Esophagus muscularis mucosa (tissue), 4 donors: ENCODE results near the gene MTRF1. TPM values are rescaled to one million over a fixed set of nuclear protein-coding genes. Genes with fewer than 3 reads are reported as not detected.

ENCODE experiments used
- DNase-seq: peaks from one replicate; pipeline ENCODE4 v3.0.0-alpha.2; 2017; ENCODE audit errors: extremely low spot score
- H3K27ac ChIP-seq, 4 donors: fragments of 200-600 bp; sonication (generic); replicated peaks in 1 of 4; 1 replicate in 3 of 4; 2 replicates in 1 of 4; pipeline ENCODE4 v1.5.1; 2016 to 2019; ENCODE audit warnings: mild to moderate bottlenecking in 1 of 4
- H3K27me3 ChIP-seq, 4 donors: fragments of 200-600 bp; sonication (generic); one replicate each; pipeline versions ENCODE4 v1.5.1 to v1.6.0; 2016 to 2019
- H3K36me3 ChIP-seq, 4 donors: fragments of 200-600 bp; sonication (generic); one replicate each; pipeline ENCODE4 v1.5.1; 2016 to 2019
- H3K4me1 ChIP-seq, 4 donors: fragments of 200-600 bp; sonication (generic); one replicate each; pipeline ENCODE4 v1.5.1; 2016 to 2019
- H3K4me3 ChIP-seq, 4 donors: fragments of 200-600 bp; sonication (generic); 1 replicate in 2 of 4; 2 replicates in 2 of 4; pipeline ENCODE4 v1.5.1; 2016 to 2019; ENCODE audit warnings: mild to moderate bottlenecking in 4 of 4, moderate library complexity in 1 of 4
- H3K9me3 ChIP-seq, 4 donors: fragments of 200-600 bp; sonication (generic); 1 replicate in 3 of 4; 2 replicates in 1 of 4; pipeline ENCODE4 v1.5.1; 2016 to 2019
- CTCF ChIP-seq, 3 experiments: fragments of 200-600 bp in 2 of 3; fragments of 450-650 bp in 1 of 3; sonication (generic) in 2 of 3; IDR thresholded peaks; one replicate each; pipeline ENCODE4 v1.5.1; 2017 to 2019; ENCODE audit warnings: antibody characterized with exemption in 3 of 3, mild to moderate bottlenecking in 2 of 3, moderate library complexity in 1 of 3
- EP300 ChIP-seq: sonication (generic); formaldehyde crosslinking; IDR thresholded peaks from one replicate; pipeline ENCODE4 v1.6.1; 2017; ENCODE audit warnings: antibody characterized with exemption
- POLR2A ChIP-seq: fragments of 450-650 bp; IDR thresholded peaks from one replicate; pipeline ENCODE4 v1.6.1; 2017; ENCODE audit warnings: antibody characterized with exemption, moderate library complexity, mild to moderate bottlenecking, low read depth
- POLR2AphosphoS5 ChIP-seq, 2 donors: sonication (generic); formaldehyde crosslinking; IDR thresholded peaks; one replicate each; pipeline ENCODE4 v1.6.1; 2017; ENCODE audit warnings: antibody characterized with exemption in 2 of 2
- WGBS: methylation state at CpG from one replicate; pipeline ENCODE4 v1.1.5; 2018; 5-methylcytosine and 5-hydroxymethylcytosine counted together
- intact Hi-C: fragments of 100-400 bp; cut with DNase I; formaldehyde crosslinking; loops from one replicate; pipeline ENCODE4 v1.15.1; 2023
- total RNA-seq, 4 donors: library from RNA; depleted of rRNA; stranded (reverse); fragments of >200 nt; gene quantifications; one replicate each; pipeline versions ENCODE4 v1.1.0 to v1.2.1, GENCODE V29; 2016

MTRF1 gene
- total RNA-seq, 4 donors from 2014 or later: 6.4 to 18.7 (median 8.9) TPM

DNA sequence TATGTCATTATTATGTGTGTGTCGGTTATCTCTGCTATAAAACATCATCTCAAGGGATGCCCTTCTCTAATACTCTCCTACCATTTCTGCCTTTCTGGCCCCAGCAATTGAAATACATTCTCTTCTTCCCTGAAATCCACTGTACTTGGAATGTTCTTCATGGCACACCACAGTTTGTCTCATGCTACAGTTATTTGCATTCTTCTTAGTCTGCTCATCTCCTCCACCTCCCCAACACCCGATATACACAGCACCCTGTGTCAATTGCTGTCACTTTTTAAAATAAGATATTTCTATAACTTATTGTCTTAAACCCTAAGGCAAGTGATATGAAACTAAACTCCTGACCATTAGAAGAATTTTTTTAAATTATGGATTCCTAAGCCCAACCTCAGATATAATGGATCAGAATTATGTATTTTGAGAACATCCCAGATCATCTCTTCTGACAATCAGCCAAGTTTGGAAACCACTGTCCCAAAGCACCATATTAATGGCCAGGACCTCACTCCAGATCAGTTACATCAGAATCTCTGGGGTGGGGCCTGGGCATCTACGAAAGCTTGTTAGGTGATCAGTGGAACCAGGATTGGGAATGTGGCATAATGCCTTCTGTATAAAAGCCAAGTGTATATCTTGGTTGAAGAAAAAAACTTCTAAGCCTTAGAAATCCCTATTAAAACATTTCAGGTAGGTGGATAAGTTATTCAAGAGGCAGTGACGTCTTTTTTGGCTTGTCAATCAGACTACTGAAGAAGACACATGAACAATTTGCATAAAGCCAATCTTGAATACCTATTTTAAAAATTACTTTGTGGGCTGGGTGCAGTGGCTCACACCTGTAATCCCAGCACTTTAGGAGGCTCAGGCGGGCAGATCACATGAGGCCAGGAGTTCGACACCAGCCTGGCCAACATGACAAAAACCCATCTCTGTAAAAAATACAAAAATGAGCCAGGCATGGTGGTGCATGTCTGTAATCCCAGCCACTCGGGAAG, 39.0 kb downstream of the MTRF1 start:
- Histone ChIP-seq H3K4me3 (no peak overlapping the region), H3K27me3 (no peaks in the 10 kb centered on the region), H3K9me3 (no peaks in the 10 kb centered on the region), H3K36me3 (peaks cover 0 to 39% (median 24%) of the 10 kb centered on the region in 4 donors), H3K4me1 (no peaks in the 10 kb centered on the region), H3K27ac (no peak overlapping the region)
- intact Hi-C loops: loop anchor here (5.0 kb wide), 1 partner anchor 152 kb away; no protein-coding TSS in a partner anchor
- no peak for DNase-seq
- TF ChIP-seq POLR2A (no peak), CTCF (IDR thresholded peaks at IDR 0.05) (no peak), POLR2AphosphoS5 (IDR thresholded peaks at IDR 0.05) (no peak), EP300 (no peak)
- WGBS: 78% methylated on average over 7 of the region's 7 CpGs

GRCh38 chr13:41222259-41222852, 41.0 kb downstream of the MTRF1 start:
- Histone ChIP-seq H3K9me3 (no peaks in the 10 kb centered on the region), H3K27me3 (no peaks in the 10 kb centered on the region), H3K4me3 (no peak overlapping the region), H3K27ac (no peak overlapping the region), H3K4me1 (no peaks in the 10 kb centered on the region), H3K36me3 (peaks cover 0 to 41% (median 24%) of the 10 kb centered on the region in 4 donors)
- TF ChIP-seq POLR2AphosphoS5 (IDR thresholded peaks at IDR 0.05) (no peak), CTCF (IDR thresholded peaks at IDR 0.05) (peak; percentile 73 to 86 (median 84))
- 49% methylated on average over 6 of the region's 6 CpGs for WGBS
- intact Hi-C loops: loop anchor here (5.0 kb wide), 1 partner anchor 150 kb away; no protein-coding TSS in a partner anchor
- DNase-seq: no peak

DNA sequence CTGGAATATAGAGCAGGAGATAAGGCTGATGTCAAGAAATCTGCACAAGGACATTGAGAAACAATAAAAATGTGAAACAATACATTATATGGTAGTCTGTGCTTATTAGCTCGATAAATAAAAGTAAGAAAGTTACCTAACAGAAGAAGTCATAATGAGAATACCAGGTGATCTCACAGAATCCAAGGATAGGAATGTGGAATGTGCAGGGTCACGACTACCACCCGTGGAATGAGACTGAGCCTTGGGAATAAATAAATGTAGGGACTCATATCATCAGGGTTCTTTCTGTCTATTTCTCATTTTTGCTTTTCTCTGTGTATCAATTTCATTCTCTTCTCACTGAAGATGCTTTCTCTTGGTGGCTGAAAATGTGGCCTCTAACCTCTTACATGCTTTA, 43.0 kb downstream of the MTRF1 start:
- TF ChIP-seq EP300: no peak
- TF ChIP-seq CTCF (IDR thresholded peaks at IDR 0.05): no peak
- no peak for TF ChIP-seq POLR2A
- WGBS: 77% methylated on average over 3 of the region's 3 CpGs
- intact Hi-C loops: loop anchor here (5.0 kb wide), 1 partner anchor 148 kb away; no protein-coding TSS in a partner anchor
- H3K27ac ChIP-seq: no peak overlapping the region
- no peak overlapping the region for H3K4me3 ChIP-seq
- peaks cover 0 to 16% (median 0%) of the 10 kb centered on the region in 4 donors for H3K4me1 ChIP-seq
- no peak for DNase-seq
- H3K27me3 ChIP-seq: no peaks in the 10 kb centered on the region
- no peaks in the 10 kb centered on the region for H3K9me3 ChIP-seq
- peaks cover 0 to 30% (median 12%) of the 10 kb centered on the region in 4 donors for H3K36me3 ChIP-seq

GRCh38 chr13:41216160-41216559, 47.2 kb downstream of the MTRF1 start:
- H3K27ac ChIP-seq: peak overlapping the region in 1 of 4 donors; percentile 34

More at GRCh38 chr13:41216160-41216559, 47.2 kb downstream of the MTRF1 start:
- intact Hi-C loops: no loop called here
- H3K4me1 ChIP-seq: peaks cover 0 to 16% (median 0%) of the 10 kb centered on the region in 4 donors
- no peaks in the 10 kb centered on the region for H3K27me3 ChIP-seq
- H3K36me3 ChIP-seq: peaks cover 0 to 13% (median 8%) of the 10 kb centered on the region in 4 donors
- H3K4me3 ChIP-seq: no peak overlapping the region
- TF ChIP-seq POLR2AphosphoS5 (IDR thresholded peaks at IDR 0.05) (no peak), EP300 (no peak), POLR2A (no peak), CTCF (IDR thresholded peaks at IDR 0.05) (no peak)
- no peak for DNase-seq
- peaks cover 0 to under 1% (median 0%) of the 10 kb centered on the region in 4 donors for H3K9me3 ChIP-seq
